GM23338 (cell line): ENCODE measurements around the gene PLIN5. TPM values are rescaled to one million over a fixed set of nuclear protein-coding genes. Genes with fewer than 3 reads are reported as not detected.

Experiments
- ATAC-seq: fragments of 200-7000 bp; cut with Tn5 transposase; 3 replicates; pipeline ENCODE4 v1.9.1; 2020
- DNase-seq: peaks from one replicate; pipeline ENCODE4 v3.0.0-alpha.2; 2015; ENCODE audit warnings: low spot score
- H2AFZ ChIP-seq: fragments of 200-600 bp; sonication (generic); 2 replicates; pipeline ENCODE4 v1.8.0; 2016; ENCODE audit warnings: antibody characterized with exemption, mild to moderate bottlenecking, moderate library complexity
- H3F3A ChIP-seq: fragments of 200-600 bp; sonication (generic); replicated peaks from 2 replicates; pipeline ENCODE4 v1.8.0; 2017; ENCODE audit warnings: antibody characterized with exemption, mixed run types, low read depth
- H3K27ac ChIP-seq: fragments of 200-600 bp; sonication (generic); 2 replicates; pipeline ENCODE4 v1.6.1; 2016; ENCODE audit warnings: low read depth
- H3K27me3 ChIP-seq: fragments of 200-600 bp; sonication (generic); 2 replicates; pipeline ENCODE4 v1.8.0; 2016; ENCODE audit warnings: mild to moderate bottlenecking, mixed run types, moderate library complexity; ENCODE audit not compliant: insufficient read depth
- H3K36me3 ChIP-seq: fragments of 200-600 bp; sonication (generic); 2 replicates; pipeline ENCODE4 v1.8.0; 2016; ENCODE audit warnings: mild to moderate bottlenecking; ENCODE audit not compliant: insufficient read depth
- H3K4me1 ChIP-seq: fragments of 200-600 bp; sonication (generic); 2 replicates; pipeline ENCODE4 v1.8.0; 2016; ENCODE audit warnings: mild to moderate bottlenecking, moderate library complexity; ENCODE audit not compliant: insufficient read depth
- H3K4me2 ChIP-seq: fragments of 200-600 bp; sonication (generic); 2 replicates; pipeline ENCODE4 v1.7.1; 2017; ENCODE audit warnings: mixed run types
- H3K4me3 ChIP-seq: fragments of 200-600 bp; sonication (generic); 2 replicates; pipeline ENCODE4 v1.6.1; 2016; ENCODE audit warnings: mixed run types
- H3K79me2 ChIP-seq: fragments of 200-600 bp; sonication (generic); replicated peaks from 2 replicates; pipeline ENCODE4 v1.8.0; 2017; ENCODE audit warnings: mild to moderate bottlenecking; ENCODE audit not compliant: insufficient read depth
- H3K9me2 ChIP-seq: fragments of 200-600 bp; sonication (generic); 2 replicates; pipeline ENCODE4 v1.8.0; 2017; ENCODE audit not compliant: insufficient read depth
- H4K20me1 ChIP-seq: fragments of 200-600 bp; sonication (generic); replicated peaks from 2 replicates; pipeline ENCODE4 v1.8.0; 2017; ENCODE audit warnings: mild to moderate bottlenecking; ENCODE audit not compliant: insufficient read depth
- H3K27ac Mint-ChIP-seq: 2 replicates; pipeline ENCODE4 v1.8.0; 2020; ENCODE audit warnings: inconsistent platforms, mild to moderate bottlenecking, moderate library complexity, mixed read lengths
- H3K27me3 Mint-ChIP-seq: 3 replicates; pipeline ENCODE4 v1.8.0; 2022; ENCODE audit warnings: low read depth, mild to moderate bottlenecking, moderate library complexity, mixed read lengths, inconsistent platforms; ENCODE audit not compliant: insufficient read depth, poor library complexity
- H3K36me3 Mint-ChIP-seq: 3 replicates; pipeline ENCODE4 v1.8.0; 2021; ENCODE audit warnings: low read depth, mild to moderate bottlenecking, inconsistent platforms, moderate library complexity, mixed read lengths
- H3K4me1 Mint-ChIP-seq: 3 replicates; pipeline ENCODE4 v1.8.0; 2020; ENCODE audit warnings: mild to moderate bottlenecking, inconsistent platforms, mixed read lengths
- H3K4me3 Mint-ChIP-seq: 3 replicates; pipeline ENCODE4 v1.8.0; 2021; ENCODE audit warnings: moderate library complexity, mild to moderate bottlenecking, inconsistent platforms, mixed read lengths
- H3K9me3 Mint-ChIP-seq: 3 replicates; pipeline ENCODE4 v1.8.0; 2020; ENCODE audit warnings: moderate library complexity, mild to moderate bottlenecking, inconsistent platforms, mixed read lengths
- CTCF ChIP-seq, 2 experiments: fragments of 200-600 bp in 1 of 2; sonication (generic) in 1 of 2; conservative IDR thresholded peaks; 2 replicates each; pipeline versions ENCODE4 v1.5.1 to v1.6.1; 2016 to 2017; ENCODE audit warnings: antibody characterized with exemption in 2 of 2, low read depth in 2 of 2, mild to moderate bottlenecking in 2 of 2, moderate library complexity in 1 of 2
- ETS1 ChIP-seq: IDR thresholded peaks from 2 replicates; pipeline ENCODE4 v1.6.1; 2016; ENCODE audit warnings: antibody characterized with exemption
- EZH2 ChIP-seq: fragments of 200-600 bp; sonication (generic); IDR thresholded peaks from one replicate; pipeline ENCODE4 v1.8.0; 2017; ENCODE audit warnings: antibody characterized with exemption, mild to moderate bottlenecking, low read depth; ENCODE audit not compliant: unreplicated experiment
- EZH2phosphoT487 ChIP-seq: fragments of 200-600 bp; sonication (generic); IDR thresholded peaks from one replicate; pipeline ENCODE4 v1.8.1; 2018; ENCODE audit warnings: antibody characterized with exemption; ENCODE audit not compliant: unreplicated experiment
- JUNB ChIP-seq: IDR thresholded peaks from one replicate; pipeline ENCODE4 v1.6.1; 2016; ENCODE audit warnings: antibody characterized with exemption; ENCODE audit not compliant: unreplicated experiment
- NANOG ChIP-seq: IDR thresholded peaks from 2 replicates; pipeline ENCODE4 v1.6.1; 2016; ENCODE audit warnings: antibody characterized with exemption, borderline replicate concordance
- POLR2AphosphoS5 ChIP-seq: IDR thresholded peaks from 2 replicates; pipeline ENCODE4 v1.6.1; 2016; ENCODE audit warnings: antibody characterized with exemption, low read depth
- ZNF331 ChIP-seq: fragments of 250-450 bp; sonication (Bioruptor Pico); IDR thresholded peaks from 2 replicates; pipeline ENCODE4 v1.5.0; 2020; ENCODE audit warnings: low read depth, mild to moderate bottlenecking, moderate library complexity
- ZNF462 ChIP-seq: fragments of 250-450 bp; sonication (Bioruptor Pico); IDR thresholded peaks from 2 replicates; pipeline ENCODE4 v1.5.0; 2020; ENCODE audit warnings: mild to moderate bottlenecking, moderate library complexity
- polyA plus RNA-seq: library from polyadenylated mRNA; unstranded; fragments of >200 nt; fragmentation: Nextera tagmentation; extraction: Ambion mirVana; gene quantifications from 2 replicates; pipeline ENCODE4 v1.2.1, GENCODE V29; 2016
- total RNA-seq: library from RNA; depleted of rRNA; stranded (reverse); fragments of >200 nt; shearing (Covaris generic); gene quantifications from 2 replicates; pipeline ENCODE4 v1.2.3, GENCODE V29; 2014

The PLIN5 gene
- total and polyA plus RNA-seq, 2 experiments from 2014 or later, result 1.9 to 3.5 TPM

- no peak for TF ChIP-seq ZNF462 (CRISPR knock-in tag)
- TF ChIP-seq POLR2AphosphoS5, result no peak
- no peak for TF ChIP-seq NANOG
- no peak for TF ChIP-seq CTCF (conservative IDR thresholded peaks at IDR 0.05; ENCODE audit: low read depth in 2 of 2)
- no peak for TF ChIP-seq EZH2phosphoT487
These were observed 35.9 kb upstream of the PLIN5 start (continued) for GRCh38 chr19:4570916-4571304.

- H3K27ac ChIP-seq, result no peak overlapping the region
- Mint-ChIP-seq H3K27me3 (peaks cover 6% of the 10 kb centered on the region), H3K4me1 (peaks cover 10% of the 10 kb centered on the region; the same call in 2 of the 3 replicates), H3K9me3 (no peaks in the 10 kb centered on the region), H3K27ac (no peak overlapping the region), H3K4me3 (no peak overlapping the region), H3K36me3 (no peaks in the 10 kb centered on the region)
- H3K9me2 ChIP-seq, result no peaks in the 10 kb centered on the region
- peaks cover 6% of the 10 kb centered on the region; the same call in 1 of the 2 replicates for H3K79me2 ChIP-seq
- no peak for DNase-seq
- H3K27me3 ChIP-seq, result no peaks in the 10 kb centered on the region
- ATAC-seq, result no peak
- H3K4me3 ChIP-seq, result no peak overlapping the region
- H3K36me3 ChIP-seq, result no peaks in the 10 kb centered on the region
- H2AFZ ChIP-seq, result no peak overlapping the region
- 0 out of 2 replicates have a peak, but pooled peaks cover 6% of the 10 kb centered on the region for H3F3A ChIP-seq
- H3K4me2 ChIP-seq, result no peak overlapping the region
- H4K20me1 ChIP-seq, result peaks cover 14% of the 10 kb centered on the region
- peaks cover 9% of the 10 kb centered on the region for H3K4me1 ChIP-seq
- TF ChIP-seq JUNB, result no peak
- no peak for TF ChIP-seq CTCF (conservative IDR thresholded peaks at IDR 0.05; ENCODE audit: low read depth in 2 of 2)
- no peak for TF ChIP-seq POLR2AphosphoS5
- no peak for TF ChIP-seq ETS1
- TF ChIP-seq EZH2, result no peak
- no peak for TF ChIP-seq ZNF331 (CRISPR knock-in tag)
These were observed 35.4 kb upstream of the PLIN5 start for GRCh38 chr19:4570402-4570801.
